ENCODE results near the gene ALDOA.

The ALDOA gene

GRCh38 chr16:30070490-30070889 is 4.9 kb downstream of the ALDOA start:
- DNase-seq = no peak

- peak; percentile 93 for DNase-seq
Observed at GRCh38 chr16:30075503-30076275, 10.1 kb downstream of the ALDOA start, which contains the start of gene PPP4C. Gene PPP4C (plus strand): TSS chr16:30075994. CDS start chr16:30076378, 384 bp downstream.

- DNase-seq = no peak
Observed at GRCh38 chr16:30076276-30076791, 10.8 kb downstream of the ALDOA start.

GRCh38 chr16:30077656-30078055 is 12.1 kb downstream of the ALDOA start:
- DNase-seq = no peak

- no peak for DNase-seq
Observed at GRCh38 chr16:30078744-30079143, 13.2 kb downstream of the ALDOA start.

GRCh38 chr16:30079480-30079879 is 13.9 kb downstream of the ALDOA start:
- DNase-seq = no peak

- no peak for DNase-seq
Observed at GRCh38 chr16:30082545-30083090, 17.1 kb downstream of the ALDOA start.

- DNase-seq = no peak
Observed at GRCh38 chr16:30083216-30084055, 17.9 kb downstream of the ALDOA start.

- no peak for DNase-seq
Observed at GRCh38 chr16:30084096-30084815, 18.7 kb downstream of the ALDOA start.

GRCh38 chr16:30084816-30085159 is 19.2 kb downstream of the ALDOA start:
- no peak for DNase-seq

GRCh38 chr16:30085247-30085646 is 19.7 kb downstream of the ALDOA start:
- no peak for DNase-seq

GRCh38 chr16:30085820-30086219 is 20.3 kb downstream of the ALDOA start:
- DNase-seq = no peak

GRCh38 chr16:30086291-30087140 is 21.0 kb downstream of the ALDOA start:
- DNase-seq = no peak

- DNase-seq = no peak
Observed at GRCh38 chr16:30087181-30087898, 21.8 kb downstream of the ALDOA start.

- no peak for DNase-seq
Observed at GRCh38 chr16:30088237-30088831, 22.8 kb downstream of the ALDOA start.

- DNase-seq = no peak
Observed at GRCh38 chr16:30088832-30089624, 23.5 kb downstream of the ALDOA start.

GRCh38 chr16:30090610-30091331 is 25.2 kb downstream of the ALDOA start:
- DNase-seq = no peak

GRCh38 chr16:30091474-30092372 is 26.2 kb downstream of the ALDOA start, which contains the start of gene TBX6:
Gene TBX6 (minus strand): TSS chr16:30091924. CDS start chr16:30091193, 731 bp downstream.
- DNase-seq = peak; percentile 94
